ENCODE measurements around the gene SREBF1. TPM values are rescaled to one million over a fixed set of nuclear protein-coding genes. Genes with fewer than 3 reads are reported as not detected.

The SREBF1 gene
- total RNA-seq, 1 experiment from 2014 or later: 298 TPM

DNA sequence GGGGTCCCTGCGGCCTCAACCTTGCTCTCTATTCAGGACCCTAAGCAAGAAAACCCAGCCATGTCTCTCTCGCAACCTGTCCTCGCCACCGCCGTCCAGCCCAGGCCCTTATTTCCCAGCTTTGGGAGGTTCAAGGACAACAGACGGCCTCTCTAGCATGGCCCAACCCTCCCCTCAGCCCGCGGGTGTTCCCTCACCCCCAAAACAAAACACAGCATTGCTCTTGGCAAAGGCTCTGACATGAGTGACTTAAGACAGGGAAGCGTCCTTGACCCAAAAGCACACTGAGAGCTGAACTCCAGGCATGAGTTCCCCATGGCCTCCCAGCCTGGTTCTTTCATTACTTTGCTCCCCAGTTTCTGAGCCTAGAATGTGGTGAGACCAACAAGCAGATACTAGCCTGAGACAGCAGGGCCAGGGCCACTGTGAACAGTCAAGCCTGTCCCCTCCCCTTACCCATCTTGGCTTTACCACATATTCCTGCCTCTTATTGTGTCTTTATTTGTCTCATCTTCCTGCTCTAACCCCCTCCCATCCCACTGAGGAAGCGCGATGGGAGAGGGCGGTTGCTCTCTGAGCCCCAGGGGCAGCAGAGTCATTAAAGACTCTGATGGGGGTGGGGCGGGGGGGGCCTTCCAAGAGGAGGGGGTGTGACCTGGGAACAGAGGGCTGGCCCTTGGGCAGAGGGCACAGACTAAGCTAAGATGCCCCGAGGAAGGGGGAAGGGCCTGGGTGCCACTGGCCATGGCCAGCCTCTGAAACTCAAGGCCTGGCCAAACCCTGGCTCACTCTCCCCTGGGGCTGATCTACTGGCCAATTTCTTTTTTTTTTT, 11.8 kb downstream of the SREBF1 start:
- DNase-seq (ENCODE audit: low read depth, low spot score): no peak
- peak overlapping the region; percentile 70 for H3K9ac ChIP-seq (ENCODE audit: low read length)
- peaks cover 0 to 18% of the 10 kb centered on the region in 2 experiments; a peak in 2 of 4 replicates for H3K36me3 ChIP-seq (ENCODE audit: control insufficient read depth in 1 of 2, insufficient read depth in 2 of 2, low read length in 2 of 2)
- ChIA-PET CTCF (interaction anchor here (0.7 to 1.6 kb wide), 2 partner anchors 11 to 773 kb away, joined by 3 to 8 read pairs; partner anchors contain the start of gene SREBF1), POLR2A (interaction anchor here (6.1 kb wide), 1 partner anchor 13 kb away, joined by 112 read pairs; the partner anchor contains the start of gene SREBF1), RAD21 (ENCODE audit: low non-redundant PET in 1 of 2, low total read pairs in 2 of 2, uncharacterized antibody in 2 of 2, unreplicated experiment in 2 of 2) (interaction anchor here in 1 of 2 experiments (0.7 kb wide), 2 partner anchors 11 to 116 kb away, joined by 3 to 10 read pairs; partner anchors contain the start of gene SREBF1)
- H3K9me3 ChIP-seq (ENCODE audit: control insufficient read depth in 1 of 2, insufficient read depth in 1 of 2, low read depth in 1 of 2, low read length in 2 of 2): no peaks in the 10 kb centered on the region
- peak overlapping the region in 1 of 2 experiments; percentile 48; a peak in 1 of 4 replicates for H3K4me3 ChIP-seq (replicated peaks in 1 of 2; ENCODE audit: low read depth in 1 of 2, low read length in 2 of 2)
- peak overlapping the region; percentile 83 for H3K4me2 ChIP-seq (ENCODE audit: low read length)
- intact Hi-C loops (cut with micrococcal nuclease): no loop called here
- no peak for ATAC-seq
- H3K79me2 ChIP-seq (ENCODE audit: insufficient read depth, low read length): peaks cover 96% of the 10 kb centered on the region
- H3K27me3 ChIP-seq (ENCODE audit: insufficient read depth, low read length): no peaks in the 10 kb centered on the region
- H3K4me1 ChIP-seq (ENCODE audit: control insufficient read depth in 1 of 2, insufficient read depth in 2 of 2, low read length in 2 of 2): peaks cover 88 to 95% of the 10 kb centered on the region in 2 experiments
- no TSS peak for BruUV-seq (replicated peaks)
- TF ChIP-seq, protein P1, sequence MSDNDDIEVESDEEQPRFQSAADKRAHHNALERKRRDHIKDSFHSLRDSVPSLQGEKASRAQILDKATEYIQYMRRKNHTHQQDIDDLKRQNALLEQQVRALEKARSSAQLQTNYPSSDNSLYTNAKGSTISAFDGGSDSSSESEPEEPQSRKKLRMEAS (IDR thresholded peaks at IDR 0.05): no peak
- TF ChIP-seq TCF7L2 (IDR thresholded peaks at IDR 0.05; ENCODE audit: borderline replicate concordance, extremely low read depth, insufficient read depth, insufficient read length) (no peak), POLR2AphosphoS5 (IDR thresholded peaks at IDR 0.05; ENCODE audit: low read depth, low read length) (no peak), POLR2A (IDR thresholded peaks at IDR 0.05; ENCODE audit: borderline replicate concordance, extremely low read depth, insufficient read depth, insufficient read length) (no peak), EGR1 (IDR thresholded peaks at IDR 0.05; ENCODE audit: low read depth) (no peak), ZFX (IDR thresholded peaks at IDR 0.05) (no peak), JUND (IDR thresholded peaks at IDR 0.05) (no peak), EZH2 (IDR thresholded peaks at IDR 0.05) (no peak), SRF (IDR thresholded peaks at IDR 0.05; ENCODE audit: low read depth) (no peak), YY1 (IDR thresholded peaks at IDR 0.05; ENCODE audit: extremely low read depth, insufficient replicate concordance, low read depth, low read length) (no peak), ELF1 (IDR thresholded peaks at IDR 0.05; ENCODE audit: borderline replicate concordance, low read depth) (no peak), SP1 (IDR thresholded peaks at IDR 0.05; ENCODE audit: low read depth) (no peak), CEBPB (IDR thresholded peaks at IDR 0.05; ENCODE audit: low read depth) (no peak), ZNF274 (IDR thresholded peaks at IDR 0.05; ENCODE audit: low read depth, low read length) (no peak), FOSL1 (IDR thresholded peaks at IDR 0.05; ENCODE audit: low read depth) (no peak), RAD21 (IDR thresholded peaks at IDR 0.05; ENCODE audit: low read depth) (no peak)
- TF ChIP-seq, protein P2, sequence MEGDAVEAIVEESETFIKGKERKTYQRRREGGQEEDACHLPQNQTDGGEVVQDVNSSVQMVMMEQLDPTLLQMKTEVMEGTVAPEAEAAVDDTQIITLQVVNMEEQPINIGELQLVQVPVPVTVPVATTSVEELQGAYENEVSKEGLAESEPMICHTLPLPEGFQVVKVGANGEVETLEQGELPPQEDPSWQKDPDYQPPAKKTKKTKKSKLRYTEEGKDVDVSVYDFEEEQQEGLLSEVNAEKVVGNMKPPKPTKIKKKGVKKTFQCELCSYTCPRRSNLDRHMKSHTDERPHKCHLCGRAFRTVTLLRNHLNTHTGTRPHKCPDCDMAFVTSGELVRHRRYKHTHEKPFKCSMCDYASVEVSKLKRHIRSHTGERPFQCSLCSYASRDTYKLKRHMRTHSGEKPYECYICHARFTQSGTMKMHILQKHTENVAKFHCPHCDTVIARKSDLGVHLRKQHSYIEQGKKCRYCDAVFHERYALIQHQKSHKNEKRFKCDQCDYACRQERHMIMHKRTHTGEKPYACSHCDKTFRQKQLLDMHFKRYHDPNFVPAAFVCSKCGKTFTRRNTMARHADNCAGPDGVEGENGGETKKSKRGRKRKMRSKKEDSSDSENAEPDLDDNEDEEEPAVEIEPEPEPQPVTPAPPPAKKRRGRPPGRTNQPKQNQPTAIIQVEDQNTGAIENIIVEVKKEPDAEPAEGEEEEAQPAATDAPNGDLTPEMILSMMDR (IDR thresholded peaks at IDR 0.05 in 2 of 3, conservative IDR thresholded peaks at IDR 0.05 in 1 of 3; ENCODE audit: borderline replicate concordance in 1 of 3, insufficient read depth in 1 of 3, low read depth in 2 of 3, low read length in 2 of 3): no peak
- TF ChIP-seq, protein P3, sequence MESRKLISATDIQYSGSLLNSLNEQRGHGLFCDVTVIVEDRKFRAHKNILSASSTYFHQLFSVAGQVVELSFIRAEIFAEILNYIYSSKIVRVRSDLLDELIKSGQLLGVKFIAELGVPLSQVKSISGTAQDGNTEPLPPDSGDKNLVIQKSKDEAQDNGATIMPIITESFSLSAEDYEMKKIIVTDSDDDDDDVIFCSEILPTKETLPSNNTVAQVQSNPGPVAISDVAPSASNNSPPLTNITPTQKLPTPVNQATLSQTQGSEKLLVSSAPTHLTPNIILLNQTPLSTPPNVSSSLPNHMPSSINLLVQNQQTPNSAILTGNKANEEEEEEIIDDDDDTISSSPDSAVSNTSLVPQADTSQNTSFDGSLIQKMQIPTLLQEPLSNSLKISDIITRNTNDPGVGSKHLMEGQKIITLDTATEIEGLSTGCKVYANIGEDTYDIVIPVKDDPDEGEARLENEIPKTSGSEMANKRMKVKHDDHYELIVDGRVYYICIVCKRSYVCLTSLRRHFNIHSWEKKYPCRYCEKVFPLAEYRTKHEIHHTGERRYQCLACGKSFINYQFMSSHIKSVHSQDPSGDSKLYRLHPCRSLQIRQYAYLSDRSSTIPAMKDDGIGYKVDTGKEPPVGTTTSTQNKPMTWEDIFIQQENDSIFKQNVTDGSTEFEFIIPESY (IDR thresholded peaks at IDR 0.05; ENCODE audit: extremely low read depth, insufficient replicate concordance, low read length): no peak
- TF ChIP-seq, protein P4, sequence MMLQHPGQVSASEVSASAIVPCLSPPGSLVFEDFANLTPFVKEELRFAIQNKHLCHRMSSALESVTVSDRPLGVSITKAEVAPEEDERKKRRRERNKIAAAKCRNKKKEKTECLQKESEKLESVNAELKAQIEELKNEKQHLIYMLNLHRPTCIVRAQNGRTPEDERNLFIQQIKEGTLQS (IDR thresholded peaks at IDR 0.05): no peak
- H3K27ac ChIP-seq (ENCODE audit: low read depth, low read length): peak overlapping the region; percentile 98
- no peak overlapping the region for H2AFZ ChIP-seq (ENCODE audit: low read depth, low read length, poor library complexity, severe bottlenecking)
- no peaks in the 10 kb centered on the region for H3K9me2 ChIP-seq (ENCODE audit: insufficient read depth)
- no peaks in the 10 kb centered on the region; the same call in 1 of the 2 replicates for H4K20me1 ChIP-seq (ENCODE audit: insufficient read depth)

Measured in HCT116 (cell line).